ENCODE data around the gene CWC22. TPM values are rescaled to one million over a fixed set of nuclear protein-coding genes. Genes with fewer than 3 reads are reported as not detected.
"Not testable (repeated sequence)": the region's sequence is repeated elsewhere in the genome, so short reads cannot be mapped to it uniquely, and the experiment has no call there.

Gene CWC22
- total RNA-seq, 2 donors from 2014 or later = 19.4 to 23.0 TPM

DNA sequence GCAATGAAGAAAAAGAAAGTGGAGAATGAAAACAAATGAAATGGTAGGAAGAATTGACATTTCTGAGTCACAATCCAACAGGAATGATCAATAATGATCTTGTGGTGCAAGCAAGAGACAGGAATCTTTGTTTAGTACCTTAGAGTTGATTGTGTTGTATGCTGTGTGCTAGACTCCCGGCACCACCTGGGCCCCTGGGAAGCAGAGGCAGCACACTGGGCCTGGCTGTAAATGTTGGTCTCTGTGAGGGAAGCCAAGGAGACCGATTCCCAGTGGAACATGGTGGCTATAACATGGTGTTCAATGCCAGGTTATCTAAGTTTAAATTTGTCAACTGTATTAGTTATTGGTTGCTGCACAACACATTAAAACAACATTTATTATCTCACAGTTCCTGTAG, 9.8 kb upstream of the CWC22 start:
- DNase-seq (ENCODE audit: low spot score) (no peak), ATAC-seq (no peak)
- Mint-ChIP-seq H3K27ac (no peak overlapping the region), H3K4me1 (ENCODE audit: low read depth in 2 of 2) (no peaks in the 10 kb centered on the region), H3K27me3 (peaks cover 15 to 18% of the 10 kb centered on the region in 2 donors), H3K4me3 (no peak overlapping the region), H3K9me3 (no peaks in the 10 kb centered on the region), H3K36me3 (no peaks in the 10 kb centered on the region)

DNA sequence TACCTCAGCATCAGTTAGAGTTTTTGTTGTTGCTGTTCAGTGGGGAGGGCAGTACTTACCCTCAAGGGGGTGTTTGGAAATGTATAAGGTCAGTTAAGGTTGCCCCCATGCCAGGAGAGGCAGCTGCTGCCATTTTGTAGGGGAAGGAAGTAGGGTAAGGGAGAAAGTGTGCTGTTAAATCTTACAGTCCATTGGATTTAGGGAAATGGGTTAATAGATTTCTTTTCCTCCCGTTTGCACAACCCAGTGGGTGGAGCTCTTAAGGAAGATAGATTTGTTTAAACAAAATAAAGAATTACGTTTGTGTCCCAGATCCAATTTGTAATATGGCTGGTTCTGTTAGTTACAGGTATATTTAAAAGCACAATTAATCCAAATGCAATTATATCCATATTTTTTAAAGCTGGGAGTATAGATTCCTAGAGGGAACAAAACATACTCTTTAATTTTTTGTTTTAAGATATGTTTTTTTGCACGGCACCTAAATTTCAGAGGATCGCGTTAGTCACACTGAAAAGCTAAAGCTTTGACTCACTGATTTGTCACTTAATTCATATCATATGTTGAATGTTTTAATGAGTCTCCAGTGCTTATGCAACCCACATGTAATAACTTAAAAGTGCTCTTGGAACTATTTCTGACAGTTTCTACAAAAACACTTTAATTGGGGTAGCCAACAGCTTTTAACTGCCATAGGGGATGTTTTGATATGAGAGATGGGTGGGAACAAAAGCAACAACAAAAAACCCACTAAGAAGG, 9.0 kb upstream of the CWC22 start:
- Mint-ChIP-seq H3K9me3 (no peaks in the 10 kb centered on the region), H3K36me3 (no peaks in the 10 kb centered on the region), H3K4me3 (no peak overlapping the region), H3K27me3 (peaks cover 15 to 18% of the 10 kb centered on the region in 2 donors), H3K4me1 (ENCODE audit: low read depth in 2 of 2) (no peaks in the 10 kb centered on the region), H3K27ac (no peak overlapping the region)
- ATAC-seq (no peak), DNase-seq (ENCODE audit: low spot score) (no peak)

DNA sequence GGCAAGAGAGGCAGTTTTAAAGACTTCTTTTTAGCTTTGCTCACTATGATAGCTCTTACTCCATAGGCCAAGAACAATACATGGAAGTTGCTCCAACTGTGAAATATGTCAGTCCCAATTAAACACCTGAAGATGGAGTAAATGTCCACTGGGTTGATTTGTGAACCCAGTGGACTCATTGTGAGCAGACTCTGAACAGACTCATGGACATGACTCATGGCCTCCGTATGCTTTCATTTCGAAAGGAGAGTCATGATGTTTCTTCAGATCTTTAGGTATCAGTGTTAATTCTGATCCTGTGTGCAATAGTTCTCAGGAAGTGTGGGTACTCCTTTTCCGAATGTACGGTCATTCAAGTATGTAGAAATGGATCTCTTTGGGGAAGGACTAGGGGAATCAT, 5.4 kb upstream of the CWC22 start:
- DNase-seq (ENCODE audit: low spot score) (no peak), ATAC-seq (no peak)
- Mint-ChIP-seq H3K4me1 (ENCODE audit: low read depth in 2 of 2) (peaks cover 0 to under 1% of the 10 kb centered on the region in 2 donors), H3K27me3 (peaks cover 15 to 18% of the 10 kb centered on the region in 2 donors), H3K4me3 (no peak overlapping the region), H3K27ac (no peak overlapping the region), H3K9me3 (no peaks in the 10 kb centered on the region), H3K36me3 (no peaks in the 10 kb centered on the region)

DNA sequence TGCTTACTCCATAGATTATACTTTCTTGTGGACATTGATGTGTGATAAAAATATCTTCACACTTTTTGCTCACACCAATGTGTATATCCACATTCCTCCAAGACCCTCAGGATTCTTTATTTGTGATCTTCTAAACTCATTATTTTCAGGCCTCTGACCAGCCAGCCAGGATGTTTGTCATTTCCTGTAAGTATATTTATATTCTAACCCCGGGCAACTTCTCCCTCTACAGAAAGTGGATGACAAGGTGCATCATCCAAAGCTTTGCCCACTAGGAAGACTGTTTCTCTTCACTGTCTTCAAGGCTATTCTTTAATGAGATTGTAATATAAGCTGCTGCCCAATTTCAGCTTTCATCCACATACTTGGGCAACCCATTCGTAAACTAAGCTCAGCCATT, 3.6 kb upstream of the CWC22 start:
- no peak for ATAC-seq
- H3K9me3 Mint-ChIP-seq = no peaks in the 10 kb centered on the region
- no peak for DNase-seq (ENCODE audit: low spot score)
- peaks cover 4 to 12% of the 10 kb centered on the region in 2 donors for H3K27me3 Mint-ChIP-seq
- peaks cover 6 to 13% of the 10 kb centered on the region in 2 donors for H3K4me1 Mint-ChIP-seq (ENCODE audit: low read depth in 2 of 2)
- H3K36me3 Mint-ChIP-seq = peaks cover 5% of the 10 kb centered on the region
- no peak overlapping the region for H3K27ac Mint-ChIP-seq
- no peak overlapping the region for H3K4me3 Mint-ChIP-seq

DNA sequence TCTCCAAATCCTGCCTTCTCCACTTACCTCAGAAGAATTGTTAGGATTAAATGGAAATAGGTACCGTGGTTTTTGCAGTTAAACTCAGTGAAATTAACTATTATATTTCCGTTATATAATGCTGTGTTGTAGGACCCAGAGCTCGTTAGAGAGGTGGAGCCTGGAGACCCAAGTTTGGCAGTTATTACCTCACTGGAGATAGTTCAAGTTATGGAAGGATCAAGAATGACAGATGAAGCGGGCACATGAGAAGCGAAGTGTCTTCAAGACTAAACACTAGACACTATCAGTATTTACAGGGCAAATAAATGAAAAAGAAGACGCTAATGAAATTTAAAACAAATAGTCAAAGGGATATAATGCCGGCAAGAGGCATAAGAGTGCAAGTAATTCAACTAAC, 866 bp downstream of the CWC22 start:
- Mint-ChIP-seq H3K4me3 (peak overlapping the region; percentile 95), H3K36me3 (peaks cover 5% of the 10 kb centered on the region), H3K27ac (peak overlapping the region; percentile 97 to 99), H3K27me3 (no peaks in the 10 kb centered on the region), H3K9me3 (no peaks in the 10 kb centered on the region), H3K4me1 (ENCODE audit: low read depth in 2 of 2) (peaks cover 23 to 28% of the 10 kb centered on the region in 2 donors)
- DNase-seq (ENCODE audit: low spot score) (no peak), ATAC-seq (no peak)

DNA sequence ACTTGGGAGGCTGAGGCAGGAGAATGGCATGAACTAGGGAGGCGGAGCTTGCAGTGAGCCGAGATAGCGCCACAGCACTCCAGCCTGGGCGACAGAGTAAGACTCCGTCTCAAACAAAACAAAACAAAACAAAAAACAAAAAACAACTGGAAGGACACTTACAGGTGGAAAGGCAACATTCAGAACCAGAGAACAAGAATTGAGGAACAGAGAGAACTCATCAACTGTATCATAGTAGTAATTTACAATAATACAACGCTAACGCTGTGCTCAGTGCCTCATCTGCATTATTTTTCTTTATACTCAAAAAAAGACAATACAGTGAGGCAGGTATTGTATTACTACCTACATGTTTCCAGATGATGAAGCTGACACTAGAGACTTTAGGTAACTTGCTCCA, 1.6 kb downstream of the CWC22 start:
- H3K4me3 Mint-ChIP-seq = peak overlapping the region; percentile 95
- not testable (repeated sequence) for H3K36me3 Mint-ChIP-seq; H3K27me3 Mint-ChIP-seq; H3K9me3 Mint-ChIP-seq; DNase-seq (ENCODE audit: low spot score); ATAC-seq
- peaks cover 25 to 28% of the 10 kb centered on the region in 2 donors for H3K4me1 Mint-ChIP-seq (ENCODE audit: low read depth in 2 of 2)
- peak overlapping the region in 1 of 2 donors; percentile 99 for H3K27ac Mint-ChIP-seq

DNA sequence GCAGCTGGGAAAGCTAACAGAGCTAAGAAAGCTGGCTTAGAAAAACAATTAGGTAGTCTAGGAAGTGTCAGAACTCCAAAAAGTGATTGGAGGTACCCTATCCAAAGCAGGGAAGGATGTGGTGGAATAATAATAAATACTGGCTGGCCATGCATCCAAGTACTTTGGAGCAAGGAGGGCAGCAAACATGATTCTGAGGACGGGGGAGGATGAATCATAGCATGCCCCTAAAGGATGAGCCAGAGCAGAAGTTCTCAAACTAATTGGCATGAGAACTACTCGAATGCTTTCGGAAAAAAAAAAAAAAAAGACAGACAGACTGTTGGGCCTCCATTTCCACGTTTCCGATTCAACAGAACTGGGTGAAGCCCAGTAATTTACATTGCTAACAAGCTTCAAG, 2.4 kb downstream of the CWC22 start:
- Mint-ChIP-seq H3K4me1 (ENCODE audit: low read depth in 2 of 2) (peaks cover 26 to 28% of the 10 kb centered on the region in 2 donors), H3K27me3 (no peaks in the 10 kb centered on the region), H3K27ac (peak overlapping the region in 1 of 2 donors; percentile 60), H3K4me3 (no peak overlapping the region), H3K36me3 (peaks cover 5% of the 10 kb centered on the region), H3K9me3 (no peaks in the 10 kb centered on the region)
- ATAC-seq = no peak
- DNase-seq (ENCODE audit: low spot score) = no peak

DNA sequence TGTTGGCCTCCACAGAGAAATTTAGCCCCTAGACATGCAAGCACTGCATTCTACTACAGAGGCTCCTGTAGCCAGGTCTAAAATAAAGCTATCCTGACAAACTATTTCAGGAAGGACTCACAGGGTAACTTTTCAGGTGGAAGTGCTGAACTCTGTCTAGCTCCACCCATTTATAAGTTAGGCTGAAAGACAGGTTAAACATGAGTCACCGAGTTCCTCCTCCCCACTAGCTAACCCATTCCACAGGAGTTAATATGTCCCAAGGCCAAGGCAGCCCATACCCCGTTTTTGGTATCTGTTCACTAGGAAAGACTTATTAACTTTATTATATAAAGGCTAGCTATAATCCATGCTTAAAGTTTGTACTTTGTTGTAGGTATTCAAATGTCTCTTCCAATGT, 3.5 kb downstream of the CWC22 start:
- Mint-ChIP-seq H3K9me3 (no peaks in the 10 kb centered on the region), H3K27me3 (no peaks in the 10 kb centered on the region), H3K4me3 (no peak overlapping the region), H3K27ac (no peak overlapping the region), H3K36me3 (peaks cover 5% of the 10 kb centered on the region), H3K4me1 (ENCODE audit: low read depth in 2 of 2) (peaks cover 26 to 28% of the 10 kb centered on the region in 2 donors)
- no peak for ATAC-seq
- DNase-seq (ENCODE audit: low spot score) = no peak

DNA sequence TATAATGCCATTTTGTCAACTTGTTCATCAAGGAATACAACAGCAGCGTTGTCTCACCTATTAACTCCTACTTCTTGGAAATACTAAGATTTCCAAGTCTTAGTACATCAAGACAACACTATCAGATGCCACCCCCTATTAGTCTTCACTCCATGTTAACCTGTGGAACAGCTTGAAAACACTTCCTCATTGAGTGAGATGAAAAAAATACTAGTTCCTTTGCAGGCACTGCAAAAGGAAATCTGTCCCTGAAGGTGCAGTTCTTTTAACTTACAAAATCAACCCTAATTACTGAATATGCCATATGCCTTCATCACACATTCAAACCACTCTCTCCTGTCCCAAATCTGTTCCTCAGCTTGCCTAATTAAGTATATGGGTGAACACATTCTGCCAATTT, 4.0 kb downstream of the CWC22 start:
- ATAC-seq (no peak), DNase-seq (ENCODE audit: low spot score) (no peak)
- no peaks in the 10 kb centered on the region for H3K9me3 Mint-ChIP-seq
- H3K4me1 Mint-ChIP-seq (ENCODE audit: low read depth in 2 of 2) = peaks cover 29 to 31% of the 10 kb centered on the region in 2 donors
- H3K27me3 Mint-ChIP-seq = no peaks in the 10 kb centered on the region
- H3K27ac Mint-ChIP-seq = no peak overlapping the region
- no peak overlapping the region for H3K4me3 Mint-ChIP-seq
- H3K36me3 Mint-ChIP-seq = peaks cover 5% of the 10 kb centered on the region

DNA sequence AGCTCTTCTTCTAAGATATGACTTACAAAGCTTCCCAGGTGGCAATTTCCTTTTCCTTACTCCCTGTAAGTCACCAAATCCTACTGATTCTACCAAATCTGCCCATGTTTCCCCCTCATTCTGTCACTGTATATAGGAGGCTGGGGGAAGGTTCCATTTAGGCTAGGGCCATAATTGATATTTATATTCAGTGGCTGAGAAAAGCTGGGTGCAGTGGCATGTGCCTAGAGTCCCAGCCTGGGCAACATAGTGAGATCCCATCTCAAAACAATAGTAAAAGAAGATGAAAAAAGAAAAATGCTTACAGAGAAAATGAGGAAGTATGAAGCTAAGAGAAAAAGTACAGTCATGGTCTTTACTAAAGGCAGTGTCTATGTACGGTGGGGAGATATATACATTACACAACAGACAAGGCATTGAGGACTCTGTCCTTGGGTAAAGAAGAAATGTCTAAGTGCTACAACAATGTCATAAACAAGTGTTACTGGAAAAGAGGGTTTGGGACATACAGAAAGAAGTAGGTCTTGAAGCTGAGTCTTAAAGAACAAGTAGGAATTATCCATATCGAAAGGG, 4.8 kb downstream of the CWC22 start:
- Mint-ChIP-seq H3K27ac (no peak overlapping the region), H3K36me3 (peaks cover 5% of the 10 kb centered on the region), H3K4me3 (no peak overlapping the region), H3K9me3 (no peaks in the 10 kb centered on the region), H3K4me1 (ENCODE audit: low read depth in 2 of 2) (peaks cover 28 to 32% of the 10 kb centered on the region in 2 donors), H3K27me3 (no peaks in the 10 kb centered on the region)
- ATAC-seq (no peak), DNase-seq (ENCODE audit: low spot score) (no peak)

DNA sequence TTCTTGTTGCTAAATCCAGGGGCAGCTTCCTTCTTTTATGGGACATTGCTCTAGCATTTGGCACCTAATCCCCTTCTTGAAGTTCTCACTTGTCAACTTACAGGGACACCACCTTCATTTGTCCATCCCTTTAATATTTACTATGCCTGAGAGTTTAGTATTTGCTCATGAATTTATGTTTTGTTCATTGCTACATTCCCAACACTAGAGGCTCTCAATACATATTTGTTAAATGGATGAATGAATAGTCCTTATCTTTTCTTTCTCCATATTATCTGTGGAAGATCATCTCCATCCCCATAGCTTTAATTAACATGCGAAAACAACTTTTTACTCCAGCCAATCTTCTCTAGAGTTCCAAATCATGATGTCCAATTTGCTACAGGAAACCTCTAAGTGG, 5.4 kb downstream of the CWC22 start:
- H3K36me3 Mint-ChIP-seq = peaks cover 5% of the 10 kb centered on the region
- no peaks in the 10 kb centered on the region for H3K27me3 Mint-ChIP-seq
- H3K4me1 Mint-ChIP-seq (ENCODE audit: low read depth in 2 of 2) = peaks cover 27 to 33% of the 10 kb centered on the region in 2 donors
- DNase-seq (ENCODE audit: low spot score) (no peak), ATAC-seq (no peak)
- H3K4me3 Mint-ChIP-seq = no peak overlapping the region
- no peak overlapping the region for H3K27ac Mint-ChIP-seq
- H3K9me3 Mint-ChIP-seq = no peaks in the 10 kb centered on the region

DNA sequence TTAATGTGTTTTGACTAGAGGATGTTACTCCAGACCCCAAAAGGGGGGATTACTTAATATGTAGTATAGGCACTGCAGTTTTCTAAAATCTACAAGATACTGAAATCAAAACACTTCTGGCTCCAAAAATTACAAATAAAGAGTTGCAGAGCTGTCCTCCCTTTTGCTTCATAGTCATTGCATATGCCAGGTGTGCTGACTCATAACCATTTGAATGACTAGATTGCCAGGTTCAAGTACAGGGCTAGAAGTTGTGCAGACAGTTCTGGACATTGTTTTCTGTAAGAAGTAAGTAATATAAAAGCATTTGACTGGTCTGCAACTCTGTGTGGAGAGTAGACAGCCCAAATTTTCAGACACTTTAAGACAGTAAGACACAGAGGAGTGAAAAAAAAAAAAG, 6.7 kb downstream of the CWC22 start:
- Mint-ChIP-seq H3K9me3 (no peaks in the 10 kb centered on the region), H3K36me3 (no peaks in the 10 kb centered on the region), H3K27me3 (no peaks in the 10 kb centered on the region), H3K4me3 (no peak overlapping the region), H3K4me1 (ENCODE audit: low read depth in 2 of 2) (peaks cover 26 to 35% of the 10 kb centered on the region in 2 donors), H3K27ac (no peak overlapping the region)
- ATAC-seq = no peak
- DNase-seq (ENCODE audit: low spot score) = no peak

DNA sequence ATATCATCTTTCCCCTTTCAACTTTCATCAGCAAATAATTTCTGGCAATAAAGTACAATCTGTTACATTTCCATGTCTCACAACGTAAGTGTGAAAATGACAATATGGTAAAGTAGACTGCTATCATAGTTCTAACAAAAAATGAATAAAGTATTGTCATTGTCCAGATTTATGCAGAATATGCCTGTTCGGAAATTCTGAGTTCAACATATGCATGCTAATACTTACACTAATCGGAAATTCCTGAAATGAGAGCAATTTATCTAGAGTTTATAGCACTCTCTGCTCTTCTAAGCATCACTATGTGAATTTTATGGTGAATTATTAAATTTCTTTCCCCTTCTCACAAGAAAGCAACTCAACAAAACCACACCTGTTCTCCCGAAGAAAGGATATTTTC, 8.1 kb downstream of the CWC22 start:
- Mint-ChIP-seq H3K27ac (no peak overlapping the region), H3K9me3 (no peaks in the 10 kb centered on the region), H3K4me1 (ENCODE audit: low read depth in 2 of 2) (peaks cover 29 to 37% of the 10 kb centered on the region in 2 donors), H3K27me3 (no peaks in the 10 kb centered on the region), H3K36me3 (no peaks in the 10 kb centered on the region), H3K4me3 (no peak overlapping the region)
- ATAC-seq (no peak), DNase-seq (ENCODE audit: low spot score) (no peak)

DNA sequence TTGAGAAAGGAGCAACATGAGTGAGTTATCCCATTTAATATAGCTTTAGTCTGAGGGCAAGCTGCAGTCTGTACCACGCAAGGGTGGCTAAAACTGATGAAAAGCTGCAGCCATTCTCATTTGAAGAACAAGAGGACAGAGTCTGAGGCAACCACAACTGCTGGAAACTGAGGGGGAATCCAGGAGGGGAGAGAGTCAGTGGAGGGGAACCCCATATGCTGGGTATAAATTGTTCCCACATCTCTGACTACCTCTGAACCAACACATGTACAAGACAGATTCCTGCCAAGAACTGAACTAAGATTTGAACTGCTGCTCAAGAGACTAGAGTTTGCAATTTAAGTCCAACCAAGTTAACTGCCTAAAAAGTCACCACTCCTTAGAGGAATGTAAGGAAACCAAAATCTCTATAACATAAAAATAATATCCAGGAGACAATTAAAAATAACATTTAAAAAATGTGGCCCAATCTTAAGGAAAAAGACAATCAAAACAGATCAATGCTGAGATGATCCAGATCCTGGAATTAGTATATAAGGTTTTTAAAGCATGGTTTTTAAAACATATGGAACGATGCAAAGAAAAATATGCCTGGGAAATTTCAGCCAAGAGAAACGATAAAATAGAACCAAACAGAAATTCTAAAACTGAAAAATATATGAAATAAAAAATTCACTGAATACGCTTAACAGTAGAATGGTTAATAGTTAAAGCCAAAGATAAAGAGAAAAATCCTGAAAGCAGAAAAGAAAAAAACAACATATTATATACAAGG, 11.2 kb downstream of the CWC22 start:
- no peak for DNase-seq (ENCODE audit: low spot score)
- Mint-ChIP-seq H3K4me3 (no peak overlapping the region), H3K9me3 (no peaks in the 10 kb centered on the region), H3K27me3 (no peaks in the 10 kb centered on the region), H3K4me1 (ENCODE audit: low read depth in 2 of 2) (peaks cover 25 to 30% of the 10 kb centered on the region in 2 donors), H3K27ac (peak overlapping the region in 1 of 2 donors; percentile 19), H3K36me3 (peaks cover 8% of the 10 kb centered on the region)
- ATAC-seq = peak in 1 of 2 donors; percentile 72
